ENCODE measurements around the gene NRXN3. TPM values are rescaled to one million over a fixed set of nuclear protein-coding genes. Genes with fewer than 3 reads are reported as not detected.
A peak's percentile ranks its signal among the peaks of the same experiment; 100 is the strongest.

NRXN3 gene
- total RNA-seq, 1 donor from 2014 or later = 5.9 TPM

- H3K79me2 ChIP-seq (ENCODE audit: low read depth) = no peaks in the 10 kb centered on the region
- H3K9me3 ChIP-seq (ENCODE audit: low read depth) = no peaks in the 10 kb centered on the region
- H3K4me3 Mint-ChIP-seq = no peak overlapping the region
- no peaks in the 10 kb centered on the region for H3F3A ChIP-seq (ENCODE audit: low read depth)
- no peak overlapping the region for H3K4me2 ChIP-seq
- H3K36me3 ChIP-seq = no peaks in the 10 kb centered on the region
- TF ChIP-seq EZH2 (IDR thresholded peaks at IDR 0.05) (no peak), EZH2phosphoT487 (IDR thresholded peaks at IDR 0.05) (no peak), CTCF (IDR thresholded peaks at IDR 0.05) (no peak)
- DNase-seq (ENCODE audit: low spot score) = no peak
- H3K27me3 Mint-ChIP-seq (ENCODE audit: insufficient read depth, low read depth) = peaks cover 4% of the 10 kb centered on the region
- H3K36me3 Mint-ChIP-seq = no peaks in the 10 kb centered on the region
- H3K4me3 ChIP-seq = no peak overlapping the region
- H3K9ac ChIP-seq = no peak overlapping the region
- peaks cover 6% of the 10 kb centered on the region for H3K4me1 Mint-ChIP-seq
- no peaks in the 10 kb centered on the region for H4K20me1 ChIP-seq (ENCODE audit: low read depth)
- H3K27me3 ChIP-seq = no peaks in the 10 kb centered on the region
- no peak overlapping the region for H2AFZ ChIP-seq (replicated peaks)
- peaks cover 4% of the 10 kb centered on the region for H3K9me3 Mint-ChIP-seq
- no peak overlapping the region for H3K27ac ChIP-seq
- H3K4me1 ChIP-seq = no peaks in the 10 kb centered on the region
- H3K27ac Mint-ChIP-seq = peak overlapping the region; percentile 7
These were observed 32.0 kb downstream of the NRXN3 start for GRCh38 chr14:78202163-78202562.

GRCh38 chr14:78202976-78203375 is 32.8 kb downstream of the NRXN3 start:
- Histone ChIP-seq H3K4me2 (no peak overlapping the region), H3F3A (ENCODE audit: low read depth) (no peaks in the 10 kb centered on the region), H4K20me1 (ENCODE audit: low read depth) (no peaks in the 10 kb centered on the region), H2AFZ (replicated peaks) (no peak overlapping the region), H3K9me3 (ENCODE audit: low read depth) (no peaks in the 10 kb centered on the region), H3K27ac (no peak overlapping the region), H3K4me3 (no peak overlapping the region), H3K4me1 (no peaks in the 10 kb centered on the region), H3K27me3 (no peaks in the 10 kb centered on the region), H3K79me2 (ENCODE audit: low read depth) (no peaks in the 10 kb centered on the region), H3K9ac (no peak overlapping the region), H3K36me3 (no peaks in the 10 kb centered on the region)
- Mint-ChIP-seq H3K4me1 (peaks cover 4% of the 10 kb centered on the region), H3K9me3 (peaks cover 3% of the 10 kb centered on the region), H3K4me3 (no peak overlapping the region), H3K27ac (no peak overlapping the region), H3K27me3 (ENCODE audit: insufficient read depth, low read depth) (peaks cover 4% of the 10 kb centered on the region), H3K36me3 (no peaks in the 10 kb centered on the region)
- DNase-seq (ENCODE audit: low spot score) = no peak
- TF ChIP-seq EZH2 (IDR thresholded peaks at IDR 0.05) (no peak), EZH2phosphoT487 (IDR thresholded peaks at IDR 0.05) (no peak), CTCF (IDR thresholded peaks at IDR 0.05) (no peak)

GRCh38 chr14:78207414-78207813 is 37.2 kb downstream of the NRXN3 start:
- no peaks in the 10 kb centered on the region for H3K27me3 ChIP-seq
- no peak overlapping the region for H3K4me3 ChIP-seq
- no peaks in the 10 kb centered on the region for H3K79me2 ChIP-seq (ENCODE audit: low read depth)
- H3K27ac ChIP-seq = no peak overlapping the region
- Mint-ChIP-seq H3K36me3 (no peaks in the 10 kb centered on the region), H3K4me3 (no peak overlapping the region), H3K27me3 (ENCODE audit: insufficient read depth, low read depth) (peaks cover 4% of the 10 kb centered on the region), H3K27ac (no peak overlapping the region), H3K4me1 (no peaks in the 10 kb centered on the region), H3K9me3 (peaks cover 2% of the 10 kb centered on the region)
- no peak overlapping the region for H3K4me2 ChIP-seq
- no peak for DNase-seq (ENCODE audit: low spot score)
- no peak overlapping the region for H2AFZ ChIP-seq (replicated peaks)
- no peaks in the 10 kb centered on the region for H3K9me3 ChIP-seq (ENCODE audit: low read depth)
- no peak overlapping the region for H3K9ac ChIP-seq
- H3F3A ChIP-seq (ENCODE audit: low read depth) = no peaks in the 10 kb centered on the region
- H4K20me1 ChIP-seq (ENCODE audit: low read depth) = no peaks in the 10 kb centered on the region
- TF ChIP-seq EZH2 (IDR thresholded peaks at IDR 0.05) (no peak), CTCF (IDR thresholded peaks at IDR 0.05) (no peak), EZH2phosphoT487 (IDR thresholded peaks at IDR 0.05) (no peak)
- no peaks in the 10 kb centered on the region for H3K4me1 ChIP-seq
- no peaks in the 10 kb centered on the region for H3K36me3 ChIP-seq
